KMS-11 (cell line): Measurements from ENCODE around the gene SRPRB.

ENCODE experiments used
- H2AFZ ChIP-seq: fragments of 200-600 bp; sonication (generic); 2 replicates; pipeline ENCODE4 v1.6.1; 2016; ENCODE audit warnings: antibody characterized with exemption, mixed run types, low read depth
- H3K27ac ChIP-seq: fragments of 200-600 bp; sonication (generic); 2 replicates; pipeline ENCODE4 v1.6.1; 2016; ENCODE audit warnings: mild to moderate bottlenecking, mixed run types
- H3K27me3 ChIP-seq: fragments of 200-600 bp; sonication (generic); 2 replicates; pipeline ENCODE4 v1.6.1; 2017; ENCODE audit warnings: mild to moderate bottlenecking, low read depth, mixed run types, moderate library complexity; ENCODE audit not compliant: insufficient read depth
- H3K36me3 ChIP-seq: fragments of 200-600 bp; sonication (generic); 2 replicates; pipeline ENCODE4 v1.6.1; 2017; ENCODE audit warnings: mild to moderate bottlenecking, mixed run types; ENCODE audit not compliant: insufficient read depth
- H3K4me1 ChIP-seq: fragments of 200-600 bp; sonication (generic); 2 replicates; pipeline ENCODE4 v1.6.1; 2016; ENCODE audit warnings: mild to moderate bottlenecking, low read depth, mixed run types; ENCODE audit not compliant: poor library complexity, severe bottlenecking
- H3K4me2 ChIP-seq: fragments of 200-600 bp; sonication (generic); 2 replicates; pipeline ENCODE4 v1.7.0; 2016; ENCODE audit warnings: mild to moderate bottlenecking, mixed run types
- H3K4me3 ChIP-seq: fragments of 200-600 bp; sonication (generic); IDR thresholded peaks from 2 replicates; pipeline ENCODE4 v1.6.1; 2017; ENCODE audit warnings: low read depth, low read length, mixed read lengths; ENCODE audit not compliant: insufficient read depth
- H3K79me2 ChIP-seq: fragments of 200-600 bp; sonication (generic); 2 replicates; pipeline ENCODE4 v1.6.1; 2016; ENCODE audit warnings: low read depth, mixed run types; ENCODE audit not compliant: insufficient read depth
- H3K9ac ChIP-seq: fragments of 200-600 bp; sonication (generic); 2 replicates; pipeline ENCODE4 v1.6.1; 2016; ENCODE audit warnings: mild to moderate bottlenecking, mixed run types
- H4K20me1 ChIP-seq: fragments of 200-600 bp; sonication (generic); 2 replicates; pipeline ENCODE4 v1.6.1; 2016; ENCODE audit warnings: mild to moderate bottlenecking, mixed run types; ENCODE audit not compliant: insufficient read depth
- CTCF ChIP-seq: fragments of 200-600 bp; sonication (generic); conservative IDR thresholded peaks from 2 replicates; pipeline ENCODE4 v1.6.1; 2017; ENCODE audit warnings: low read depth, mild to moderate bottlenecking, antibody characterized with exemption, low read length, moderate library complexity, mixed read lengths

SRPRB gene

GRCh38 chr3:133827136-133827535 lies 21.5 kb downstream of the SRPRB start:
- H4K20me1 ChIP-seq, result no peaks in the 10 kb centered on the region
- no peaks in the 10 kb centered on the region for H3K79me2 ChIP-seq
- H3K36me3 ChIP-seq, result no peaks in the 10 kb centered on the region; the same call in 1 of the 2 replicates
- H3K4me2 ChIP-seq, result no peak overlapping the region
- no peak overlapping the region for H2AFZ ChIP-seq
- H3K27ac ChIP-seq, result no peak overlapping the region
- H3K4me1 ChIP-seq, result no peaks in the 10 kb centered on the region
- no peak for TF ChIP-seq CTCF
- H3K4me3 ChIP-seq, result no peak overlapping the region
- no peak overlapping the region for H3K9ac ChIP-seq
- no peaks in the 10 kb centered on the region for H3K27me3 ChIP-seq

- Histone ChIP-seq H3K27me3 (no peaks in the 10 kb centered on the region), H3K4me1 (no peaks in the 10 kb centered on the region), H3K36me3 (no peaks in the 10 kb centered on the region; the same call in 1 of the 2 replicates), H4K20me1 (no peaks in the 10 kb centered on the region), H3K27ac (no peak overlapping the region), H3K9ac (no peak overlapping the region), H3K79me2 (no peaks in the 10 kb centered on the region), H2AFZ (no peak overlapping the region), H3K4me3 (no peak overlapping the region), H3K4me2 (no peak overlapping the region)
- TF ChIP-seq CTCF, result no peak
These were observed 22.1 kb downstream of the SRPRB start for GRCh38 chr3:133827684-133828083.

GRCh38 chr3:133828576-133829309 lies 23.1 kb downstream of the SRPRB start:
- no peaks in the 10 kb centered on the region for H4K20me1 ChIP-seq
- no peaks in the 10 kb centered on the region for H3K36me3 ChIP-seq
- no peaks in the 10 kb centered on the region for H3K79me2 ChIP-seq
- TF ChIP-seq CTCF, result no peak
- H3K9ac ChIP-seq, result no peak overlapping the region
- no peaks in the 10 kb centered on the region for H3K27me3 ChIP-seq
- no peak overlapping the region for H3K4me3 ChIP-seq
- no peak overlapping the region for H3K27ac ChIP-seq
- no peak overlapping the region for H2AFZ ChIP-seq
- H3K4me1 ChIP-seq, result no peaks in the 10 kb centered on the region
- no peak overlapping the region for H3K4me2 ChIP-seq

GRCh38 chr3:133829310-133829707 lies 23.7 kb downstream of the SRPRB start:
- no peak overlapping the region for H3K4me3 ChIP-seq
- H3K4me2 ChIP-seq, result no peak overlapping the region
- TF ChIP-seq CTCF, result no peak

More at GRCh38 chr3:133829310-133829707, 23.7 kb downstream of the SRPRB start:
- Histone ChIP-seq H3K79me2 (no peaks in the 10 kb centered on the region), H4K20me1 (no peaks in the 10 kb centered on the region), H3K4me1 (no peaks in the 10 kb centered on the region), H3K27ac (no peak overlapping the region), H2AFZ (no peak overlapping the region), H3K36me3 (no peaks in the 10 kb centered on the region), H3K9ac (no peak overlapping the region), H3K27me3 (no peaks in the 10 kb centered on the region)
